HG02623 (cell line): Measurements from ENCODE around the gene HOXB2.
"Not testable (repeated sequence)": the region's sequence is repeated elsewhere in the genome, so short reads cannot be mapped to it uniquely, and the experiment has no call there.

Experiments
- ATAC-seq: cut with Tn5 transposase; IDR thresholded peaks from one replicate; pipeline ENCODE4 v1.9.1; 2021; ENCODE audit warnings: moderate library complexity; ENCODE audit not compliant: unreplicated experiment

Gene HOXB2

GRCh38 chr17:48517478-48517877 is 27.4 kb downstream of the HOXB2 start:
- no peak for ATAC-seq

DNA sequence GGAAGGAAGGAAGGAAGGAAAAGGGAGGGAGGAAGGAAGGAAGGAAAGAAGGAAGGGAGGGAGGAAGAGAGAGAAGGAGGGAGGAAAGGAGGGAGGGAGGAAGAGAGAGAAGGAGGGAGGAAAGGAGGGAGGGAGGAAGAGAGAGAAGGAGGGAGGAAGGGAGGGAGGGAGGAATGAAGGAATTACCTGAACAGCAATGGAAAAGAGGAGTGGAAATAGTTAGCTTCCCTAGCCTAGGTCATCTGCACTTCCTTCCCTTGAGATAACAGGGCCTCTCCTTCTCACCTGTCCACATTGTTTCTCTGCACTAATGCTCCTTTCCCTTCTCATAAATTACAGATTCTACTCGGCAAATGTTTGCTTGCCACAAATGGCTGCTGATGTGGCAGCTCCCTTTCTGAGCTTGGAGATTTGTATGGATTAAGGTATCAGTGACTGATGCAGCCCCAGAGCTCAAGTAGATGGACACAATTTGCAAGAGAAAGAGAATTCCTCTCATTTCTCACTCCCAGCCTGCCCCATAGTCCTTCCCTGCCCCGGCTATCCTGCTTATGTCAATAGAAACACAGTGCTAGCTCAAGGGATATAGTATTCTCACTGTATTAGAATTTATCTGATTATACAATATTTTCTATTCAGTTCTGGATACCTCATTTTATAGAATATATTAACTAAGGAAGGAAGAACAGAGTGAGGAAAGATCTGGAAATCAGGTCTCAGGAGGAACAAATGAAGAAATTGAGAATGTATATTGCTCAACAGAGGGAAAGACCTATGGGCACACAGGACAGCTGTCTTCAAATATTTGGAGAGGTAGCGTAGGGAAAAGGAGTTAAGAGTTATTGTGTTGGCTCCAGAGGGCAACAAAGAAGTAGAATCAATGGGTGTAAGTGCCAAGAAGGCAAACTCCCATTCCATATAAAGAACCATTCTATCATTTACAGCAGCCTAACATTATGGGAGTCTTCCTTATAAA is 28.7 kb downstream of the HOXB2 start:
- ATAC-seq, result no peak

- ATAC-seq, result no peak
Observed at GRCh38 chr17:48514477-48514876, 30.4 kb downstream of the HOXB2 start.

DNA sequence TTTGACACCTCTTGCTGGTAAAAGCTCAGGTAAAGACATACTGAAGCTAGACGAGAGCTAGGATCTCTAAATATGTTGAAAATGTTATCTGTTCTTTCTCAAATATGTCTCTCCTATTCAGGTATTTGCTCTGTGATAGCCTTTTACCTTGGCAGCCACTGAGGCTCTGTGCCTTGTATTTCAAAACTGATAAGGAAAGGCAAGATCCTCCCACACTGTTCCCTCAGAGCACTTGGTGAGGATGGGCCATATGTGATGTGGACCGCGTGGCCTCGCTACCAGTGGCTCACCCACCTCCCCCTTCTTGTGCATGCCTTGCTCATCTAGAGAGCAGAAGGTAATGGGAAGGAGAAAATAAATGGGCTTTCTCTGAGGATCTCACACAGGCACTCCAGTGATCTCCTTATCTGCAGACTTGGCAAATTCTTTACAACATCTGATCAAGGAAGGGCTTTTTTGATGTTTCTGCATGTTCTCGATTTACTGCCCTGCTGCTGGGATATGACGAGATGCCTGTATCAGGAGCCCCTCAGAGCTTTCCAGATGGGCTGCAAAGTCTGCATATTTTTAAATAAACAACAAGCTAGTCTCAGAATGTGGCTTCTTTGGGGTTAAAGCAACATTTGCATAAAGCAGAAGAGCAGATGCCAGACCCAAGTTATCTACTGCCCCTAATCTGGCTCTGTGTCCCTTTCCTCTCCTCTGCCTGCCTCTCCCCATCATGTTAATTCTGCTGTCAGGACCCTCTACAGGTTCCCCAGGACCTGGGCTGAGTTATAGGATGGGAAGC is 31.0 kb downstream of the HOXB2 start:
- ATAC-seq, result no peak

- no peak for ATAC-seq
Observed at GRCh38 chr17:48513097-48513496, 31.8 kb downstream of the HOXB2 start.

GRCh38 chr17:48510761-48511604 is 33.9 kb downstream of the HOXB2 start:
- ATAC-seq, result no peak

GRCh38 chr17:48510381-48510760 is 34.5 kb downstream of the HOXB2 start:
- ATAC-seq, result no peak

GRCh38 chr17:48509708-48510107 is 35.2 kb downstream of the HOXB2 start:
- not testable (repeated sequence) for ATAC-seq

GRCh38 chr17:48506246-48506645 is 38.7 kb downstream of the HOXB2 start:
- ATAC-seq, result no peak

DNA sequence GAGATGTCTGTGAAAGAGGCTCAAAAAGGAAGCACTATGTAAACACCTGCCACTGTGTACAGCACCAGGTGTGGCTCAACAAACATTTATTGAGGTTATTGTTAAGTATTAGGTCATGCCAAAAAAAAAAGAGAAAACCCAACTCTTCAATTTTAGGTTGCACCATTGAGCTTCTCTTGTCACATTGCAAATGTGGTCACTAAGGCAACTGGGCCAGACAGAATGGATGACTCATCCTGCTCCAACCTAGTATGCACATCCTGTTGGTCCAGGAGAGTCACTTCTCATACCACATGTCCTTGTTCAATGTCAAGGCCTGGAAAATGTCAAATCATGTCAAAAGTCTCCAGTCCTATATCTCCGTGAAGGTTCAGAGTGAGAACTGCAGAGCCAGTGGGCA is 39.1 kb downstream of the HOXB2 start:
- ATAC-seq, result peak; percentile 73

GRCh38 chr17:48504953-48505352 is 40.0 kb downstream of the HOXB2 start:
- no peak for ATAC-seq

- no peak for ATAC-seq
Observed at GRCh38 chr17:48503747-48504146, 41.2 kb downstream of the HOXB2 start.

- no peak for ATAC-seq
Observed at GRCh38 chr17:48502901-48503300, 42.0 kb downstream of the HOXB2 start.

DNA sequence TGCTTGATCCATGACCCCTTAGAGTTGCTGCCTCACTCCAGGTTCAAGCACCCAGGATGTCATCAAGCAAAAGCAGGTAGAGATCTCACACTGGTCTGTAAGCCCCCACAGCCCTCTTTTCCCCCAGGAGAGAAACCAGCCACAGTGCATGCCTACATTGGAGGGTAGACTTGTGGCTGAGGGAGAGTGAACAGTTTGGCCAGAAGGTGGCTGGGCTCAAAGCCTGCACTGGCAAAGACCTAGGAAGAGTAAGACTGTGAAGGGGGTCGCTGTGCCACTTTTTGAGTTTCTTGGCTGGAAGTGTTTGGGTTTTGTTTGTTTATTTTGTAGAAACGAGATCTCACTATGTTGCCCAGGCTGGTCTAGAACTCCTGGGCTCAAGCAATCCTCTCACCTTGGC is 42.6 kb downstream of the HOXB2 start:
- no peak for ATAC-seq

DNA sequence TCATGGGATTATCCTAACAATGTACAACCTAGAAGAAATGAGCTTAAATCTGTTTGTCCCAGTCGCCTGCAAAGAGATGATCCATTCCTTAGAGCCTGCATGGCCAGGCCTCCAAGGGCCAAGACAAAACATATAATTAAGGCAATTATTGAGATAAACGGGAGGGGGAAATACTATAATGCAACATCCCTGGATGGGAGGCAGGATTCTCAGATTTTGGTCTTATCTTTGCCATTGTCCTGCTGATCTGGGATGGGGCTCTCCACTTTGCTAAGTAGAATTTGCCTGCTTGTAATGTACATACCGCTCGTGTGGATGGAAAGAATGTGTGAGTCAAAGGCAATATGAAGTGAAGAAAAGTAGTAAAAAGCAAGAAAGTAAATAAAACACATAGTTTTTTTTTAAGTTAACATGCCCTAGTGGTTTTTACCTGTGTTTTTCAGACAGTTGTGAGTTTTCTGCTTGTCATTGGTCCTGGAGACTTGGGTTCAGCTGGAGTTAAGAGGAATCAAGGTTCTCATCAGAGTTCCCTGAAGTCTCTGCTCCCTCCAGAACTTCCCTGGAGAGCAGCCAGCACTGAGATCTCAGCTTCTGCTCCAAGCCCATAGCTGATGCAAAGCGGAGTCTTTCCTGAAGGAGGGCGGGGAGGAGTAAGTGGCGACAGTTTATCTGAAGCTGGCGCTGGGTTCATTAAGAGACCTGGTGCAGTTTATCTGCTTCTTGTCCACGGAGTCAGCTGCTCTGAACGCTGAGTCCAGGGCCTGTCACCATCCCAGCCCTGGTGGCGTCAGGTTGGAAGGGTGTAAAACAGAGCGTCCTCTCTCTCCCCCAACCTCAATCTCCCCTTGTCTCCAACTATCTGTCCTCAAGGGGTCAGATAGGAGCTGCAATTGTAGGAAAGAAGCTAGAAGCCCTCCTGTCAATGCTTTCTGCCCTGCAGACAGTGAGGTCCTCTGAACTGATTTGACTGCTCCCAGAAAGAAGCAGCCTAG is 44.2 kb downstream of the HOXB2 start:
- no peak for ATAC-seq

GRCh38 chr17:48499735-48500434 is 45.0 kb downstream of the HOXB2 start:
- no peak for ATAC-seq

GRCh38 chr17:48499248-48499647 is 45.7 kb downstream of the HOXB2 start:
- ATAC-seq, result no peak

DNA sequence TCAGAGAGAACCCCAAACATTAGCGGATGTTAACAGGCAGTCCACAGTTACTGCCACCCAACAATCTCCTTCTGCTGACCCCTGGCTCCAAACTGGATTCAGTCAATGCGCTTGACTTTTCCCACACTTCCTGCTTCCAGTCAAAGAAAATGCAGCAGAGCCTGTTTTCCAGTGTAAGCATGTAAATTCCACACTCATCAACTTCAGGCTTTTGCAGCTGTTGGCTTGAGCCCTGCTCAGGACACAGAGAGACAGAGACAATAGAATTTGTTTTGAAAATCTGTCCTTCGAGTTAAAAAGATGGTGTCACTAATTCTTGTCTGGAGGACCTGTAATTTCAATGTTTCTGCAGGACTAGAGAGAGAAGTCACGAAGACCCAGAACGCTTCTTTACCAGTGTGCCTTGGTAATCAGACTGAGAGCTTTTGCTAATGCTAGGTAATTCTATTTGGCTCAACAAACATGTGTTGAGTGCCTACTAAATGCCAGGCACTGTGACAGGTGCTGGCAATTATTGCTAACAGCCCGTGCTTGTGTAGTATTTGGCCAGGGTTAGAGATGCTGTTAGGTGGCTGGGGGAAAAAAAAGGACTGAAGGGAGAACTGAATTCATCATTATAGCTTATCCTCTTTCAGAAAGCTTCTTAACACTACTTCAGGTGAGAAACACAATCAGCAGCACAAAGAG is 46.6 kb downstream of the HOXB2 start:
- no peak for ATAC-seq

DNA sequence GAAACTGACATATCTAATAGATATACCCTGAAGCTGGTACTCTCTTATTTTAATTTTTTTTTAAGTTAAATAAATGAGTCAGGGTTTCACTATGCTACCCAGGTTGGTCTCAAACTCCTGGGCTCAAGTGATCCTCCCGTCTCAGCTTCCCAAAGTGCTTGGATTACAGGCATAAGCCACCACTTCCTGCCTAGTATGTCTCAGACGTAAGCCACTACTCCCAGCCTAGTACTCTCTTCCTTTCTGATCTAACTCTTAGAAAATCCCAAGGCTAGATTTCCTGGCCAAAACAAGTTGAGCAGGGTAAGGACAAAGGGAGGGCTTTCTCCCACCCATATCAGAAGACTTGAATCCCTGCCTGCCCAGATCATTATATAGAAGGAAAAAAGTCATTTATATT is 47.8 kb downstream of the HOXB2 start:
- ATAC-seq, result no peak
